ENCODE measurements around the gene TTPAL. TPM values are rescaled to one million over a fixed set of nuclear protein-coding genes. Genes with fewer than 3 reads are reported as not detected.
A peak's percentile ranks its signal among the peaks of the same experiment; 100 is the strongest.

The TTPAL gene
- polyA plus RNA-seq, 1 of the 3 experiments (the other 2 are of a cell fraction): 5.7 TPM

GRCh38 chr20:44477151-44477550, 1.5 kb downstream of the TTPAL start:
- no peaks in the 10 kb centered on the region for H3K9me2 ChIP-seq
- ChIA-PET CTCF (interaction anchor here (1.3 kb wide), 1 partner anchor 16 kb away, joined by 3 read pairs; no protein-coding TSS in a partner anchor), POLR2A (no interaction called here)
- DNase-seq: no peak
- H4K20me1 ChIP-seq (ENCODE audit: insufficient read depth): no peaks in the 10 kb centered on the region
- 89% methylated on average over 3 of the region's 3 CpGs for WGBS (ENCODE audit: low lambda C conversion rate)
- H3K9me3 ChIP-seq: no peaks in the 10 kb centered on the region
- peaks cover 0 to 16% of the 10 kb centered on the region in 2 experiments; a peak in 2 of 4 replicates for H3K4me1 ChIP-seq (ENCODE audit: control insufficient read depth in 1 of 2, insufficient read depth in 2 of 2, low read depth in 1 of 2, low read length in 1 of 2)
- TF ChIP-seq RCOR1 (IDR thresholded peaks at IDR 0.05; ENCODE audit: low read length) (no peak), FOXJ3 (CRISPR knock-in tag; IDR thresholded peaks at IDR 0.05) (no peak), POLR2AphosphoS5 (IDR thresholded peaks at IDR 0.05; ENCODE audit: low read depth, low read length) (no peak), USF1 (IDR thresholded peaks at IDR 0.05; ENCODE audit: borderline replicate concordance, low read depth) (no peak), CTCF (IDR thresholded peaks at IDR 0.05) (no peak), NFIC (IDR thresholded peaks at IDR 0.05; ENCODE audit: borderline replicate concordance) (no peak), MAX (IDR thresholded peaks at IDR 0.05; ENCODE audit: low read depth) (no peak), NRF1 (IDR thresholded peaks at IDR 0.05; ENCODE audit: low read depth, low read length) (no peak), FOXM1 (IDR thresholded peaks at IDR 0.05; ENCODE audit: low read depth) (no peak), TCF12 (IDR thresholded peaks at IDR 0.05) (no peak), EZH2phosphoT487 (IDR thresholded peaks at IDR 0.05; ENCODE audit: borderline replicate concordance, low read depth) (no peak), MXI1 (IDR thresholded peaks at IDR 0.05; ENCODE audit: low read depth, low read length) (no peak), RAD21 (IDR thresholded peaks at IDR 0.05; ENCODE audit: low read length) (no peak)
- peaks cover 29% of the 10 kb centered on the region; the same call in 1 of the 2 replicates for H3K79me2 ChIP-seq (ENCODE audit: insufficient read depth)
- H3K27me3 ChIP-seq (ENCODE audit: insufficient read depth): no peaks in the 10 kb centered on the region
- H3K9ac ChIP-seq: no peak overlapping the region
- no peak overlapping the region for H2AFZ ChIP-seq (ENCODE audit: low read depth)
- peak overlapping the region; percentile 85 for H3K4me2 ChIP-seq
- H3K27ac ChIP-seq (ENCODE audit: low read depth in 2 of 2, low read length in 1 of 2): no peak overlapping the region
- peaks cover 6% of the 10 kb centered on the region for H3F3A ChIP-seq (replicated peaks; ENCODE audit: insufficient read depth)
- H3K36me3 ChIP-seq (replicated peaks in 1 of 2; ENCODE audit: control insufficient read depth in 1 of 2, insufficient read depth in 2 of 2, low read length in 1 of 2): peaks cover 3 to 19% of the 10 kb centered on the region in 2 experiments
- H3K4me3 ChIP-seq (ENCODE audit: low read depth in 2 of 2, low read length in 1 of 2): peak overlapping the region in 1 of 2 experiments; percentile 82; a peak in 2 of 4 replicates

- H3K36me3 ChIP-seq (replicated peaks in 1 of 2; ENCODE audit: control insufficient read depth in 1 of 2, insufficient read depth in 2 of 2, low read length in 1 of 2): peaks cover 4 to 21% of the 10 kb centered on the region in 2 experiments
- no peak for DNase-seq
- peaks cover 6% of the 10 kb centered on the region for H3F3A ChIP-seq (replicated peaks; ENCODE audit: insufficient read depth)
- WGBS (ENCODE audit: low lambda C conversion rate): 90% methylated on average over 6 of the region's 6 CpGs
- H3K4me3 ChIP-seq (ENCODE audit: low read depth in 2 of 2, low read length in 1 of 2): no peak overlapping the region
- ChIA-PET POLR2A (no interaction called here), CTCF (no interaction called here)
- H4K20me1 ChIP-seq (ENCODE audit: insufficient read depth): no peaks in the 10 kb centered on the region
- H3K4me1 ChIP-seq (ENCODE audit: control insufficient read depth in 1 of 2, insufficient read depth in 2 of 2, low read depth in 1 of 2, low read length in 1 of 2): peaks cover 0 to 16% of the 10 kb centered on the region in 2 experiments; a peak in 2 of 4 replicates
- no peak overlapping the region for H3K27ac ChIP-seq (ENCODE audit: low read depth in 2 of 2, low read length in 1 of 2)
- no peaks in the 10 kb centered on the region for H3K27me3 ChIP-seq (ENCODE audit: insufficient read depth)
- H3K9me3 ChIP-seq: no peaks in the 10 kb centered on the region
- no peak overlapping the region for H3K9ac ChIP-seq
- H3K4me2 ChIP-seq: no peak overlapping the region
- H3K79me2 ChIP-seq (ENCODE audit: insufficient read depth): peaks cover 29% of the 10 kb centered on the region; the same call in 1 of the 2 replicates
- H3K9me2 ChIP-seq: no peaks in the 10 kb centered on the region
- H2AFZ ChIP-seq (ENCODE audit: low read depth): no peak overlapping the region
- TF ChIP-seq USF1 (IDR thresholded peaks at IDR 0.05; ENCODE audit: borderline replicate concordance, low read depth) (no peak), MEF2A (IDR thresholded peaks at IDR 0.05; ENCODE audit: borderline replicate concordance, low read depth) (no peak), CTCF (IDR thresholded peaks at IDR 0.05) (no peak), EP300 (IDR thresholded peaks at IDR 0.05; ENCODE audit: borderline replicate concordance in 1 of 2, low read depth in 1 of 2, low read length in 1 of 2) (no peak), NFIC (IDR thresholded peaks at IDR 0.05; ENCODE audit: borderline replicate concordance) (no peak), RAD21 (IDR thresholded peaks at IDR 0.05; ENCODE audit: low read length) (no peak), FOXJ3 (CRISPR knock-in tag; IDR thresholded peaks at IDR 0.05) (no peak), ZBTB33 (IDR thresholded peaks at IDR 0.05; ENCODE audit: borderline replicate concordance, low read depth) (no peak), MXI1 (IDR thresholded peaks at IDR 0.05; ENCODE audit: low read depth, low read length) (no peak), TAF1 (IDR thresholded peaks at IDR 0.05; ENCODE audit: borderline replicate concordance, low read depth, low read length) (no peak), RXRA (IDR thresholded peaks at IDR 0.05; ENCODE audit: borderline replicate concordance, low read depth) (no peak), EZH2phosphoT487 (IDR thresholded peaks at IDR 0.05; ENCODE audit: borderline replicate concordance, low read depth) (no peak), JUND (IDR thresholded peaks at IDR 0.05) (no peak)
Measured at GRCh38 chr20:44478206-44478605, 2.5 kb downstream of the TTPAL start.
